Panc1 (cell line): Measurements from ENCODE around the gene COL6A2. TPM values are rescaled to one million over a fixed set of nuclear protein-coding genes. Genes with fewer than 3 reads are reported as not detected.

ENCODE experiments used
- ATAC-seq: fragments of 200-7000 bp; cut with Tn5 transposase; 2 replicates; pipeline ENCODE4 v1.9.1; 2020; ENCODE audit warnings: mild to moderate bottlenecking, moderate library complexity
- BruUV-seq: library from RNA; stranded (reverse); fragments of 400-500 nt; replicated peaks from 2 replicates; lab custom pipeline; 2021; lab: Mats Ljungman, UMichigan
- CTCF ChIA-PET: fragments of 300-600 bp; sonication (Branson Sonifier 250); formaldehyde crosslinking; loops from one replicate; lab custom pipeline; 2022; ENCODE audit warnings: antibody characterized with exemption; lab: Charles Lee
- POLR2A ChIA-PET: fragments of 300-600 bp; sonication (Branson Sonifier 250); formaldehyde crosslinking; loops from one replicate; lab custom pipeline; 2022; ENCODE audit warnings: antibody characterized with exemption; lab: Charles Lee
- DNase-seq: peaks from one replicate; pipeline ENCODE4 v3.0.0-alpha.2; 2010; ENCODE audit warnings: low read depth, low spot score
- H3K27ac ChIP-seq: 2 replicates; pipeline ENCODE4 v1.5.1; 2011; ENCODE audit warnings: mild to moderate bottlenecking, low read length, inconsistent platforms
- H3K27me3 ChIP-seq: fragments of 200-500 bp; sonication (Bioruptor generic); 2 replicates; pipeline ENCODE4 v1.6.0; 2014; ENCODE audit warnings: low read length, inconsistent platforms; ENCODE audit not compliant: control insufficient read depth, insufficient read depth
- H3K36me3 ChIP-seq: fragments of 200-500 bp; sonication (Bioruptor generic); 2 replicates; pipeline ENCODE4 v1.5.1; 2014; ENCODE audit warnings: inconsistent platforms, mild to moderate bottlenecking, low read length, moderate library complexity; ENCODE audit not compliant: control insufficient read depth, insufficient read depth
- H3K4me1 ChIP-seq: 2 replicates; pipeline ENCODE4 v1.5.1; 2011; ENCODE audit warnings: inconsistent platforms, mild to moderate bottlenecking, low read length, moderate library complexity; ENCODE audit not compliant: control insufficient read depth, insufficient read depth
- H3K4me3 ChIP-seq, 2 experiments: 2 replicates each; pipeline ENCODE4 v1.5.1; 2011 to 2012; ENCODE audit warnings: low read depth in 2 of 2, low read length in 2 of 2, mild to moderate bottlenecking in 2 of 2, inconsistent platforms in 1 of 2, moderate library complexity in 1 of 2
- H3K9me3 ChIP-seq: fragments of 200-500 bp; sonication (Bioruptor generic); 2 replicates; pipeline ENCODE4 v1.5.1; 2014; ENCODE audit warnings: low read depth, mild to moderate bottlenecking, inconsistent platforms, low read length, moderate library complexity; ENCODE audit not compliant: control insufficient read depth, insufficient read depth
- CTCF ChIP-seq: fragments of 450-650 bp; IDR thresholded peaks from 2 replicates; pipeline ENCODE4 v1.5.1; 2017; ENCODE audit warnings: mild to moderate bottlenecking
- POLR2AphosphoS5 ChIP-seq: IDR thresholded peaks from 2 replicates; pipeline ENCODE4 v1.6.1; 2012; ENCODE audit warnings: mild to moderate bottlenecking, low read depth, low read length, moderate library complexity
- REST ChIP-seq, 2 experiments: IDR thresholded peaks; 2 replicates each; pipeline ENCODE4 v1.6.1; 2011 to 2012; ENCODE audit warnings: low read depth in 2 of 2, control low read depth in 1 of 2, low read length in 1 of 2, mild to moderate bottlenecking in 1 of 2, moderate library complexity in 1 of 2; ENCODE audit not compliant: insufficient read depth in 1 of 2
- SIN3A ChIP-seq: IDR thresholded peaks from 2 replicates; pipeline ENCODE4 v1.6.1; 2012; ENCODE audit warnings: low read depth, mild to moderate bottlenecking, low read length, moderate library complexity, borderline replicate concordance; ENCODE audit not compliant: insufficient read depth
- TCF7L2 ChIP-seq: IDR thresholded peaks from 2 replicates; pipeline ENCODE4 v1.6.1; 2011; ENCODE audit warnings: mild to moderate bottlenecking, low read depth, low read length, inconsistent platforms
- in situ Hi-C: cut with HindIII; loops from 2 replicates; pipeline ENCODE4 v1.10.0; 2016; ENCODE audit warnings: low sequenced_read_pairs, low pct_unique_long_range_greater_than_20kb
- intact Hi-C: fragments of 100-400 bp; cut with micrococcal nuclease; formaldehyde crosslinking; loops from one replicate; pipeline ENCODE4 v1.10.0; 2022; ENCODE audit not compliant: unreplicated experiment
- total RNA-seq: library from RNA; stranded (reverse); gene quantifications from one replicate; pipeline ENCODE4 v1.2.1, GENCODE V29; 2021; ENCODE audit not compliant: unreplicated experiment

COL6A2 gene
- total RNA-seq, 1 experiment from 2014 or later, result 29.9 TPM

DNA sequence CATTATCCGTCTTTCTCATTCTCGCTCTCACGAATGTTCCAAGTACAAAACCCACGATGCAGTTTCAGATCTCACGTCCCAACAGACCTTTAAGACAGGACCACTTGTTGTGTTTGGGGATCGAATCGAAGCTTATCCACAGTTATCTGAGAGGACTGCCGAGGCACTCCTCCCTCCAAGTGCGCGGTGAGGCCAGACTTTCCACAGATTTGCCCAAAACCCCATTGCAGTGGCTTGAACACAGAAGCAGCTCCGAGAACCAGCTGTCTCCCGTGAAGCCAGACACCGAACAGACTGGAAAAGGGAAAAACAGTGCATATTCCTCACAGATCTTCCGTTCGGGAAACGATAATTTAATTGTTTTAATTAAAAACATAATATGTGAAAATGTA, 46.5 kb upstream of the COL6A2 start:
- POLR2A ChIA-PET, result no interaction called here
- no peaks in the 10 kb centered on the region for H3K9me3 ChIP-seq
- no peaks in the 10 kb centered on the region for H3K36me3 ChIP-seq
- BruUV-seq, result no TSS peak
- no peak overlapping the region for H3K4me3 ChIP-seq
- CTCF ChIA-PET, result no interaction called here
- no peak for ATAC-seq
- H3K27me3 ChIP-seq, result no peaks in the 10 kb centered on the region
- DNase-seq, result no peak
- intact Hi-C loops, result no loop called here
- no peaks in the 10 kb centered on the region for H3K4me1 ChIP-seq
- no peak overlapping the region for H3K27ac ChIP-seq
- in situ Hi-C loops, result no loop called here
- TF ChIP-seq SIN3A (no peak), TCF7L2 (no peak), REST (IDR thresholded peaks at IDR 0.05; ENCODE audit: insufficient read depth in 1 of 2, low read depth in 2 of 2, low read length in 1 of 2) (no peak), CTCF (no peak), POLR2AphosphoS5 (no peak)

DNA sequence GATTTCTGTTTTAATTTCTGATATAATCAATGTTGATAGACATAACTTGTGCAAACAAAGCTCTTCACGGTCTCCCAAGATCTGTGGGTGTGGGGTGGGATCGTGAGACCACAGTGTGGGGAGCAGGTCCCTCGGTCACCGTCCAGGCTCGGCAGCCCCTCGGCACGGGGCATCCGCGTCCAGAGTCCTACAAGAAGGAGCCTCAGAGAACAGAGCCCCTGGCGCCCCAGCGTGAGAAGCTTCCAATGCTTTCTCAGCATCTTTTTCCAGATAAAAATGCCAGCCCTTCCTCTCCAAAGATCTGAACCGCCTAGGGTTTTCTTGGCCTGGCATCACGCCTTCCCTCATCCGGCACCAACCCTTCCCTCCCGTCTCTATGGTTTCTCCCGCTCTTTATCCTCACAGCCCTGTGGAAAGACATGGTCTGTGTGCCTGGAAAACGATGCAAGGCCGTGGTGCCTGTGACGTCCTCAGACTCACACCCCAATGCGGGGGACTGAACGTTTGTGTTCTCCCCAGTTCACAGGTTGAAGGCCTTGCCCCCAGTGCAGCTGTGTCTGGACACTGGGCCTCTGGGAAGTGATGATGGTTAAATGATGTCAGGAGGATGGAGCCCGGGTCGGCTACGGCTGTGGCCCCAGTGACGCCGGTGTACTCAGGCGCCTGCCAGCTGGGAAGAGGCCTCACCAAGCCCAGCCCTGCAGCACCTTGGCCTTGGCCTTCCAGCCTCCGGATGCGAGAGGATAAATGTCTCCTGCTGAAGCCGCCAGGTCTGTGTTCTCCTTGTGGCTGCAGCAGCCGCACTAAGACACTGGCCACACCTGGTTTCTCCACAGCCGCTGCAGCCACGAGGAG, 45.9 kb upstream of the COL6A2 start:
- H3K4me1 ChIP-seq, result no peaks in the 10 kb centered on the region
- ATAC-seq (no peak), DNase-seq (no peak)
- H3K9me3 ChIP-seq, result no peaks in the 10 kb centered on the region
- ChIA-PET POLR2A (interaction anchor here (0.5 kb wide), 1 partner anchor 238 kb away, joined by 5 read pairs; no protein-coding TSS in a partner anchor), CTCF (no interaction called here)
- TF ChIP-seq POLR2AphosphoS5, result no peak
- in situ Hi-C loops, result no loop called here
- no peaks in the 10 kb centered on the region for H3K27me3 ChIP-seq
- intact Hi-C loops, result no loop called here
- H3K27ac ChIP-seq, result no peak overlapping the region
- H3K4me3 ChIP-seq, result no peak overlapping the region
- no TSS peak for BruUV-seq
- H3K36me3 ChIP-seq, result no peaks in the 10 kb centered on the region
